ENCODE results near the gene SVOP. TPM values are rescaled to one million over a fixed set of nuclear protein-coding genes. Genes with fewer than 3 reads are reported as not detected.

SVOP gene
- total and polyA plus RNA-seq, 7 donors, result 0.23 to 1.1 (median 0.68) TPM; not detected in 2

- no peak overlapping the region for H3K4me3 ChIP-seq
- WGBS, 2 donors, result 39 to 54% methylated on average over 4 of the region's 4 CpGs
- no peak for DNase-seq
- no peaks in the 10 kb centered on the region for H3K27me3 ChIP-seq
- peak in 1 of 4 donors; percentile 9 for TF ChIP-seq POLR2AphosphoS5 (IDR thresholded peaks at IDR 0.05)
- no peak for TF ChIP-seq EP300 (IDR thresholded peaks at IDR 0.05)
- no peaks in the 10 kb centered on the region for H3K36me3 ChIP-seq
- no peaks in the 10 kb centered on the region for H3K4me1 ChIP-seq
- peak overlapping the region in 2 of 4 donors; percentile 13 to 14 for H3K27ac ChIP-seq
- H3K9me3 ChIP-seq, result no peaks in the 10 kb centered on the region
- intact Hi-C loops (cut with DNase I), result no loop called here
Observed at GRCh38 chr12:108914121-108914531, 106.7 kb downstream of the SVOP start.

GRCh38 chr12:108912361-108912760, 108.5 kb downstream of the SVOP start:
- H3K9me3 ChIP-seq, result no peaks in the 10 kb centered on the region
- WGBS, 2 donors, result 95% methylated on average over 9 of the region's 9 CpGs
- DNase-seq, result no peak
- H3K4me1 ChIP-seq, result no peaks in the 10 kb centered on the region
- no peaks in the 10 kb centered on the region for H3K36me3 ChIP-seq
- intact Hi-C loops (cut with DNase I), result no loop called here
- no peak overlapping the region for H3K4me3 ChIP-seq
- no peak for TF ChIP-seq EP300 (IDR thresholded peaks at IDR 0.05)
- TF ChIP-seq CTCF (IDR thresholded peaks at IDR 0.05), result no peak
- TF ChIP-seq POLR2AphosphoS5 (IDR thresholded peaks at IDR 0.05), result no peak
- TF ChIP-seq POLR2A (IDR thresholded peaks at IDR 0.05), result no peak
- no peaks in the 10 kb centered on the region for H3K27me3 ChIP-seq
- no peak overlapping the region for H3K27ac ChIP-seq

GRCh38 chr12:108911915-108912314, 109.0 kb downstream of the SVOP start:
- TF ChIP-seq POLR2AphosphoS5 (IDR thresholded peaks at IDR 0.05), result no peak
- TF ChIP-seq POLR2A (IDR thresholded peaks at IDR 0.05), result no peak
- no peak for TF ChIP-seq CTCF (IDR thresholded peaks at IDR 0.05)
- no peak for TF ChIP-seq EP300 (IDR thresholded peaks at IDR 0.05)
- intact Hi-C loops (cut with DNase I), result no loop called here
- WGBS, 2 donors, result 33 to 67% methylated on average over 6 of the region's 6 CpGs
- H3K4me1 ChIP-seq, result no peaks in the 10 kb centered on the region
- H3K36me3 ChIP-seq, result no peaks in the 10 kb centered on the region
- no peaks in the 10 kb centered on the region for H3K27me3 ChIP-seq
- no peak overlapping the region for H3K4me3 ChIP-seq
- no peak overlapping the region for H3K27ac ChIP-seq
- H3K9me3 ChIP-seq, result no peaks in the 10 kb centered on the region
- DNase-seq, result no peak

- intact Hi-C loops (cut with DNase I), result no loop called here
Observed at GRCh38 chr12:108910336-108910735, 110.5 kb downstream of the SVOP start.

GRCh38 chr12:108907839-108908351, 113.0 kb downstream of the SVOP start:
- intact Hi-C loops (cut with DNase I), result no loop called here
- no peak overlapping the region for H3K4me3 ChIP-seq
- no peaks in the 10 kb centered on the region for H3K27me3 ChIP-seq
- no peaks in the 10 kb centered on the region for H3K4me1 ChIP-seq
- no peak for TF ChIP-seq CTCF (IDR thresholded peaks at IDR 0.05)
- no peak for TF ChIP-seq POLR2A (IDR thresholded peaks at IDR 0.05)
- no peak for TF ChIP-seq POLR2AphosphoS5 (IDR thresholded peaks at IDR 0.05)
- TF ChIP-seq EP300 (IDR thresholded peaks at IDR 0.05), result no peak
- peak overlapping the region in 1 of 4 donors; percentile 11 for H3K27ac ChIP-seq
- WGBS, 2 donors, result 20 to 28% methylated on average over 2 of the region's 2 CpGs
- no peaks in the 10 kb centered on the region for H3K36me3 ChIP-seq
- H3K9me3 ChIP-seq, result no peaks in the 10 kb centered on the region
- DNase-seq, result no peak

More at GRCh38 chr12:108910336-108910735, 110.5 kb downstream of the SVOP start:
- Histone ChIP-seq H3K9me3 (no peaks in the 10 kb centered on the region), H3K27me3 (no peaks in the 10 kb centered on the region), H3K36me3 (no peaks in the 10 kb centered on the region), H3K4me3 (no peak overlapping the region), H3K27ac (no peak overlapping the region), H3K4me1 (no peaks in the 10 kb centered on the region)
- no peak for DNase-seq
- 86 to 88% methylated on average over 5 of the region's 5 CpGs for WGBS, 2 donors
- no peak for TF ChIP-seq EP300 (IDR thresholded peaks at IDR 0.05)
- no peak for TF ChIP-seq POLR2A (IDR thresholded peaks at IDR 0.05)
- no peak for TF ChIP-seq POLR2AphosphoS5 (IDR thresholded peaks at IDR 0.05)
- TF ChIP-seq CTCF (IDR thresholded peaks at IDR 0.05), result no peak
